OCI-M2 (cell line): ENCODE data around the gene RHBDF1.

Source experiments
- DNase-seq: peaks from one replicate; lab custom pipeline; 2025; ENCODE audit not compliant: unreplicated experiment; lab: John Stamatoyannopoulos, UW

RHBDF1 gene

DNA sequence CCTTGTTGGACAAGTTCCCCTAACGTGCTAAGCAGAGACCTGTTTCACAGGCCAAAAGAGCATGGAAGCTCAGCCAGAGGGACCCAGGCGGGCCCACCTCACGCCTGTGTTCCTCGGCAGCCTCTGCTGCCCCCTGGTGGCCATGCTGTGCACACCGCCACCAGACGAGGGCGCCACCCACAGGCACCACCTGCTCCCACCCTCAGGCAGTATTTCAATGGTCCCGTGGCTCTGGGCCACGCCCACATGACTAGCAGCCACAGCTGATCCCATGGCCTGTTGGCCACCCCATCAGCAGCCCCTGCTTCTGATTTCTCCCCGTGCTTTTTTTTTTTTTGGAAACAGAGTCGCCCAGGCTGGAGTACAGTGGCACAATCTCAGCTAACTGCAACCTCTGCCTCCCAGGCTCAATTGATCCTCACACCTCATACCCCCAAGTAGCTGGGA lies 24.5 kb upstream of the RHBDF1 start:
- DNase-seq, result no peak

DNA sequence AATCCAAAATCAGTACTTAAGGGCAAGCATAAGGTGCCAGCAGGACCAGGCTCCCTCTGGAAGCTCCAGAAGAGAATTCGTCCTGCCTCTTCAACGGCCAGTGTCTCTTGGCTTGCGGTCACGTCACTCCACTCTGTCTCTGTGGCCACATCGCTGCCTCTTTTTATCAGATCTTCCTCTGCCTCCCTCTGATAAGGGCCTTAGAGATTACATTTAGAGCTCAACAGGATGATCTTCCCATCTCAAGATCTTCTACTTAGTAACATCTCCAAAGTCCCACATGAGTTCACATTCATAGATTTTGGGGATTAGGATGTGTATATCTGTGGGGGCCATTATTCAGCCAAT lies 22.5 kb upstream of the RHBDF1 start:
- no peak for DNase-seq

DNA sequence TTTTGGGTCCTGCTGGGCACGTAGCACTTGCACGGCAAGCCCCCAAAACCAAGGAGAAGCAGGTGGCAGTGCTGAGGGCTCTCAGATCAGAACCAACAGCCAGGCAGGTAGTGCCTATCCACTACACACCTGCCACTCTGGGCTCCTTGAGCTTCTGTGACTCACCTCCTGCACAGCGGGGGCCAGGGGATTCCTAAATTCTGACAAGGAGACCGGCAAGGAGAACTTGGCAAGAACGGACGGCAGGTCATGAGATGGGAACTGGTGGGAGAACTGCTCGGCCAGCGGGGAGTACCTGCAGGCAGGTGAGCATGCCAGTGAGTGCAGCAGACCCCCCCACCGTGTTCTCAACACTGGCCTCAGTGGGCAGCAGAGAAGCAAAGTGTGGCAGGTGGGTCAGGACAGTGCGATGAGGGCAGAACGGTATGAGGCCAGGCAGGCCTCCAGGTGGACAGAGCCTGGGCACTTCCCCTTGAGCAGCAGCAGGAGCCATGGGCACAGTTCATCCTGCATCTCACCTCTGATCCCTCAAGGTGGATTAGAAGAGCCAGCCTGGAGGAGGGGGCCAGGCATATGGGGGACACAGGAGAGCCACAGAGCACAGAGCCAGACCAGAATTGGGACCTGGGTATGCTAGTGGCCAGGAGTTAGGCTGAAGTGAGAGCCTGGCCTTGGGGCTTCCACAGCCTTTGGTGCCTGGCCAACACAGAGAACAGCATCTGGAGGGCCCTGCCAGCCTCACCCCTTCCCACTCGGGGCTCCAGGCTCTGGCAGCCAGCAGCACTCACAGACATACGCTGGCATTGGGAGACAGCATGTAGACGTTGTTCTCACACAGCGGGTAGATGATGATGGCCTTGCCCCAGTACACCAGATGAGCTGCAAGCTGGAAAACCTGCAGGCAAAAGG lies 20.3 kb upstream of the RHBDF1 start:
- DNase-seq, result no peak

DNA sequence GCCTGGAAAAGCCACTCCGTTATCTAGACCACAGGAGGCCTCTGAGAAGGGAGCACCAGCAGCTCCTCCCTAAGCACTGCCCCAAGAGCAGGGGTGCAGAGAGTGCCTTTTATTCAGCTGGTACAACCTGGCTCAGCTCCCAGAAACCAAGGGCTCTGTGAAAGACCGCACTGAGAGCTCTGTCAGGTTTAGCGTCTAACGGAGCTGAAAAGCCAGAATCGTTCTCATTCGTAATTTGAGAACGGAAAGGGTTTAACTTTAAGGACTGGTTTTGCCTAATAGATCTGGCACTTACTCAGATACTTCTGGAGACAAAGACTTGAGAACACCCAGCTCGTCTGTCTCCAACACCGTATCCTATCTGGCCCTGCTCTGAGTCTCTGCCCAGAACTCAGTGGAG lies 19.1 kb upstream of the RHBDF1 start:
- no peak for DNase-seq

DNA sequence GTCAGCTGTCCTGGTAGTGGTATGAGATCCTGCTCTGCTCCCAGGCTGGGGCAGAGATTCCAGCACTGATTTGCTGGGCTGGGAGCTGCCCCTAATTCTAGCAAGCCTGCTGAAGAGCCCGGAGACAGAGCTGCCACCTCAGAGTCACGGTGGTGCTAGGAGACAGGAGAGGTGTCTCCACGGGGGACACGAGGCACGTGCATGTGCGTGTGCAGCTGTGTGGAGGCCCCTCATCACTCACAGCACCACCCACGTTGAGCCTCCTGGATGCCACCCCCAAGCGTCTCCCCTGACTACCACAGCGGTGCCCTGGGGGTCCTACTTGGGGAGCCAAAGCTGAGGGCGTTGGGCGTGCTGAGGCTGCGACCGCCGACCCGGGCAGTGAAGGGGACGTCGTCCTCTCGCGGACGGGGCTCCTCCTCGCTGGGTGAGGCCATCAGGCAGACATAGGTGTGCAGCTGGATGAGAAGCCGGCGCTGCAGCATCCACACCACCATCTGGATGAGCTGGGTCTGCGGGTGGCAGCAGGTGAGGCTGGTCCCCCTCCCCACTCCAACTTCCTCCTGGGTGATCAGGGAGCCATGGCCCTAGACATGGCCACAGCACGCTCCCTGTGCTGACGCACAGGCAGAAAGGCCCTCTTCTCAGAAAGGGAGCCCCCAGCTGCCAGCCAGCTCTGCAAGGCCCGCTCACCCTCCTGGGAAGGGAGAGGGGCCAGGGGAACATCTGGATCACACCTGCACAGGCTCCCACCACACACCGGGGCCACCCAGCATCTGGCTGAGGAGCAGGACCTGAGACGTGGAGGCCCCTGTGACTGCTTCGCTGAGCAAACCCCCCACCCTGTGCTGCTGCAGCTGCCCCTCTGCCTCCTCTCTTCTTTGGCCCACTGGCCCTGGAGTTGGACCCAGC lies 17.2 kb upstream of the RHBDF1 start:
- no peak for DNase-seq

DNA sequence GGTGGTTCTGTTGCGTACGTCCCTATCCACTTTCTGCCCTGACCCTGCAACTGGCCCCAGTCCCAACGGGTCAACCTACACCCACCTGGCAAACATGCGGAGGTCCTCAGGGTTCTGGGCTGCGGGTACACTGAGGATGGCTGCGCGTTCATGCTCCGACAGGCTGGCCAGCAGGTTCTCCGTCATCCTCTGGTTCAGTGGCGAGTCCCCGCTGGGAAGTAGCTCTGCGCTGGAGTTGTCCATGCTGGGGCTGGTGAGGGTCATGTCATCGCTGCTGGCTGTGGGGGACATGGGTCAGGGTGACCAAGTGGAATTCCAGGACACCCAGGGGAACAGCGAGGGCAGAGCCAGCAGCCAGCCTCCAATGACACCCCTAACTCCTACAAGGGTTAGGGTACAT lies 16.2 kb upstream of the RHBDF1 start:
- no peak for DNase-seq

DNA sequence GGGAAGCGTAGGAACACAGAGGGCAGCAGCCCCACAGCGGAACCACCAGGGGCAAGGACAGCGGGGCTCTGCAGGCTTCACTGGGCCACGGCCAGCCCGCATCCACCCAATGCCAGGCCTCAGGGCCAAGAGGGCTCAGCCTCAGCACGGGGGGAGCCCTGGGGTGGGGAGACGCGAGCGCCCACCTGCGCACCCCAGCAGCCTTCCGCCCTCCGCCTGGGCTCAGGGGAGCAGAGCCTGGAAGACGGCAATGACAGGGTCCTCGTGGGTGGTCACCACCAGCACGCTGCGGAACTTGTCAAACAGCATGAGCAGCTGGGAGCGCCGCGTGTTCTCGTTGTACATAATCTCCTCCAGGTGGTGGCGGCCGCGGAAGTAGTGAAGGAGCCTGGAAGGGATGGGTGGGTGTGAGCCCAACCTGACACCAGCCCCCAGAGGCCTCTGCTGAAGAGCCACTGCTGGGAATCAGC lies 14.1 kb upstream of the RHBDF1 start:
- DNase-seq, result no peak

DNA sequence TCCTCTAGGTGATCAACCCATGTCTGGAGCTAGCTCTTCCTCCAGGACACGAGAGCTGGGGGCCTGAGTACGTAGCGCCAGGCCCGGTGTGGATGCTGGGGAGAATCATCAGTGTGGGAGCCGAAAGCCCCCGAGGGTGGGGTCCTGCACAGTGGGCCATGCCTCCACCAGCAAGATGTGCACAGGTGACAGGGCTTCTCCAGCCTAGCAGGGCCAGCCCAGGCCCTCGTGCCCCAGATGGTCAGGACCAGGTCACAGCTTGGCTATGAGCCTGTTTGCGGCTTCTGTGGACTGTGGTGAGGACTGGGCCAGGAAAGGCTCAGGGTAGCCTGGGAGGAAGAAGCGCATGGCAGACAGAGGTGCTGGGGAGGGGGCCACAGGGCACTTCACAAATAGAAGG lies 13.4 kb upstream of the RHBDF1 start:
- DNase-seq, result no peak

DNA sequence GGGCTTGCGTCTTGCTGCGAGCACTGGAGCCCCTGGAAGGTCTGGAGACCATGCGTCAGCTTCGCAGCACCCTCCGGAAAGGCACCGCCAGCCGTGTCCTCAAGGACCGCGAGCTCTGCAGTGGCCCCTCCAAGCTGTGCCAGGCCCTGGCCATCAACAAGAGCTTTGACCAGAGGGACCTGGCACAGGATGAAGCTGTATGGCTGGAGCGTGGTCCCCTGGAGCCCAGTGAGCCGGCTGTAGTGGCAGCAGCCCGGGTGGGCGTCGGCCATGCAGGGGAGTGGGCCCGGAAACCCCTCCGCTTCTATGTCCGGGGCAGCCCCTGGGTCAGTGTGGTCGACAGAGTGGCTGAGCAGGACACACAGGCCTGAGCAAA lies 13.0 kb upstream of the RHBDF1 start:
- no peak for DNase-seq

DNA sequence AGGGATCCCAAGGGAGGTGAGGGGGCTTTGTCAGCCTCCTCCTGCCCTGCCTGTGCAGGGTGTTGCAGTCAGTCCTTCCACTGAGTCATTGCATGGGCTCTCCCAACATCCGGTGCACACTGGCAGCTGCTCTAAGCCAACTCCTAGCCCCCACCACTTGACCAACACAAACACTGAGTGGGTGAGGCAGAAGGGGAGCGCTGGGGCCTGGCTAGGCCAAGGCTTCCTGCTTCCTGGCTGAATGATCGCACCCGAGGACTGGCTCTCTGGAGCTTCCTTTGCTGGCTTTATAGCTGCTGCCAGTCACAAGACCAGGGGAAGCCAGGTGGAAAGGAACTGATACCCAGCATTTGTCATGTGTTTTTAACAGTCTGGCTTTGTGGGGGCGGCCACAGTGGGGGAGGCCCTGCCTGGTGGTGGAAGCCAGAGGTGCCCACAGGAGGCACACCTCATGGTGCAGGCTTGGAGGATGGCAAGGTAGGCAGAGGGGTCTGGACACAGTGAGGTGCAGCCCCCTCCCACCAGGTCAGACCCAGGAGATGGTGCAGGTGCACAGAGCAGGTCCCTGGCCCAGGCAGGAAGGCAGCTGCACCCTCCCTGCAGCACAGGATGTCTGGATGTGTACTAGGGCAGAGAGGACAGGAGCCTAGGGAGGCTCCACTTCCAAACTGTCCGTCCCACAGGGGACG lies 12.4 kb upstream of the RHBDF1 start:
- DNase-seq, result no peak

DNA sequence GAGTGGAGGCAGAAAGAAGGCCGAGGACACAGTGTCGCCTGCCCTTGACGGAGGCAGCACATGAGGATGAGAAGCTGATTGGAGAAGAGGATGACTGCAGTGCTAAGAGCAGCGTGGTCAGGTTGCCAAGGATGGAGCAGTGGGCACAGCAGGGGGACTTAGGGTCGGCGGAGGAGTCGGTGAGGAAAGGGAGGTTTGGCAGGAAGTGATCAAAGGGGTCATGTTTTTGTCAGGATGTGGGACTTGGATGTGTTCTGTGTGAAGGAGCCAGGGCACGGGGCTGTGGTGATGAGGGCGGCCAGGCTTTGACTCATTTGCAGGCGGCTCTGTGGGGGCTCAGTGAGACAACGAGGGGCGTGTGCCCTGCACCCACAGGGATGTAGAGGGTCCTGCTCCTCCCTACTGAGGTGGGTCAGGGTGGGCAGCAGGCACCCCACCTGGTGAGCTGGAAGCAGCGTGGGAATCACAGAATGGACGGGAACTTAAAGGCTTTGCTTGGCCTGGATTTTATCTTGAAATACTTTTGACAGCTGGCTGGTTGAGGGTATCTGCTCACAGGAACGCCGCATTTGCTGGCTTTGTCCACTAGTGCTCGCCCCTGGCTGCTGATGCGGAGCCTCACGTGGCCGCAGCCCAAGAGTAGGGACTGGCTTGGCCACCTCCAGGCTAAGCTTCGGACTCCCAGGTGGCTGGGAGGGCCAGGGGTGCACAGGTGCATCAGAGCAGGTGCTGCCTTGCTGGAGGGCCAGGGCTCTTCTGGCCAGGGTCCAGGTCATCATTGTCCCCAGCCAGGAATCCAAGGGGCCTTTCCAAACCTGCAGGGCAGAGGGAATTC lies 11.6 kb upstream of the RHBDF1 start:
- DNase-seq, result no peak

DNA sequence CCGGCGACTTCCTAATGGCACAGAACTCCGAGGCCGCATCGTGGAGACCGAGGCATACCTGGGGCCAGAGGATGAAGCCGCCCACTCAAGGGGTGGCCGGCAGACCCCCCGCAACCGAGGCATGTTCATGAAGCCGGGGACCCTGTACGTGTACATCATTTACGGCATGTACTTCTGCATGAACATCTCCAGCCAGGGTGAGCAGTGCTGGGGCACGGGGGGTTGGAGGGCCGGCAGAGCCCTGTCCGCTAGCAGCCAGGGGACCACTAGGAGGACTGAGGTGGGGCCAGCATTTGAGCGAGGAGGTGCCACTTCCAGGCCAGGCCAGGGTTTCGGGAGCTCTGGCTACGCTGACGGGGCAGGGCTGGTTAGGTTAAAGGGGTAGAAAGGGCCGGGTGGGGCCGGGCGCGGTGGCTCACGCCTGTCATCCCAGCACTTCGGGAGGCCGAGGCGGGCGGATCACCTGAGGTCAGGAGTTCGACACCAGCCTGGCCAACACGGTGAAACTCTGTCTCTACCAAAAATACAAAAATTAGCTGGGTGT lies 10.7 kb upstream of the RHBDF1 start:
- DNase-seq, result no peak

DNA sequence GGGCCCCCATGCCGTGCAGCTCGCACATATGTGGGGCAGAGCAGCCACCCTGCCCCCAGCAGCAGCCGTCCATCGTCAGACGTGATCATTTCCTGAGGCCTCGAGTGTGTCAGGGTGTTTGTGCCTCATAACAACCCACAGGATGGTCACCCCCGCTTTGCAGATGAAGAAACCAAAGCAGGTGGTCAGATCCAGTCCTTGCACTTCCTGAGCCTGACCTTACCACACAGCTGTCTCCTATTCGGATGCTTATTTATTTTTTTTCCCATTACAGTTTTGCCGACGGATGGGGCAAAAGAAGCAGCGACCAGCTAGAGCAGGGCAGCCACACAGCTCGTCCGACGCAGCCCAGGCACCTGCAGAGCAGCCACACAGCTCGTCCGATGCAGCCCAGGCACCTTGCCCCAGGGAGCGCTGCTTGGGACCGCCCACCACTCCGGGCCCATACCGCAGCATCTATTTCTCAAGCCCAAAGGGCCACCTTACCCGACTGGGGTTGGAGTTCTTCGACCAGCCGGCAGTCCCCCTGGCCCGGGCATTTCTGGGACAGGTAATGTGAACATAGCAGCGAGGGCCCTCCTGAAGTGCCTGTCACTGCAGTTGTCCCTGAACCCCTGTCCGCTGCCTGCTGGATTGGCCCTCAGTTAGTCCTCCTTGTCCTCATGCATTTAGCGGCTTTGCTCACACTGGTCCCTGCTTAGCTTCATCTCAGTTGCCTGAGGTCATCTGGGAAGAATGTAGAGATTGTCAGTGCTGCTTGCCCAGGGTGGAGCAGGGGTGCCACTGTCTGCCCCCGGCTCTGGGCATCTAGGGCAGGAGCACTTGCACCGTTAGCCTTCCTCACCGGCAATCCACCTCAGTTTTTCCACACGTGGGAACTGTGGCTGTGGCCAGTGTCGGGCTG lies 7.0 kb upstream of the RHBDF1 start:
- no peak for DNase-seq

DNA sequence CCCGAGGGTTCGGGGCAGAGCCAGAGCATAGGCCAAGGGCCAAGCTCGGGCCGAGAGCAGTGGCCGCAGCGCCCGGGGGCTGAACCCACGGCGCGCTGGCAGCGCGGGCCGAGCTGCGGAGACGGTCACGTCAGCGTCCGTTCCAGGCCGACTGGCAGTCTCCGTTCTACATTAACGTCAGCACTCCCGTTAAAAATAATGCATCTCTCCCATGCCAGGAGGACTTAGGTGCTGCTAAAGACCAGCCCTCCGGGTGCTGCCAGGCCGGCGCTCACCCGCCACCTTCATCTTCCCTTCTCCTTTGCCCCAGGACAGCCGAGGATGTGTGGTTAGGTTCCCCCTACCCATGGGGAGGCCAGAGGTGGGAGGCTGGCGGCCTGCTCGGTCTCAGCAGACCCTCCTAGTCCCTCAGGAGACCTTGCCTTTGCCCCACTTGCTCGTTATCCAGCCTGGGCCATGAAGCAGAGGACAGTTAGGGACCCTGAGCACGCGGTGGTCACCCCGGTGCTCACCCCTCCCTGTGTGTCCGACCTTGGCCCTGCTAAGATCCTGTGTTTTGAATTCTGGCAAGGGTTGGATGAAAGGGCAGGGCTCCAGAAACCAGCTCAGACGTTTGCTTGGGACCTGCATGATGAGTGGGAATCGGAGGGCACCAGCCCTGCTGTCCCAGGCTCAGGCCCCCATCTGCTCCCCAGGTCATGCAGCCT lies 6.2 kb upstream of the RHBDF1 start:
- no peak for DNase-seq

DNA sequence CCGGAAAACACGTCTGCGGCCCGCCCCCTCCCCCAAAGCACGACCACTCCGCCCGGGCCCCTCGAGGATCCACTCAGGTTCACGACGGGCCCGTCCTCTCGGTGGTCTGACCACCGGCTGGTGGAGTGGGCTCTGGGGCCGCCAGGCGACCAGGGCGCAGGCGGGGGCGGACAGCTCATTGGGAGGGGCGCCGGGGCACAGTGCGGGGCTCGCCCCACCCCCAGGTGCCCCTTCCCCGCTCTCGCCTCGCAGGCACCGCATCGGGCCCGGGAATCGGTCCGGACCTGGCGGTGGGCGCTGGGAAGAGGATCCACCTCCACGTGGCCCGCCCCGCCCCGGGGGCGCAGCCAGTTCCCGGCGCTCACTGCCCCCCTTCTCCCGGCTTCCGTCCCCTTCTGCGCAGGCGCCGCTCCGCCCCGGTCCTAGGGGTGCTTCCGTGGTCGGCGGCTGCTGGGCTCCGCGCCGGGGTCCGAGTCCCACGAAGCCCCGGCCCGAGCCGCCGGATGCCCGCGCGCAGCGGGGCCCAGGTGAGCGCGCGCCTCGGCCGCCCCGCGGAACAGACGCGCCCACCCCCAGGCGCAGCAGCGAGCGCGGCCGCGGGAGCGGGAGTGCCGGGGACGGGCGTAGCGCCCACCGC lies 5.5 kb upstream of the RHBDF1 start, which contains the start of gene MPG:
TSS of gene MPG (plus strand) at position 419 of the 637 bp plus-strand sequence. CDS start at position 504, 85 bp downstream.
- DNase-seq, result peak; percentile 15

DNA sequence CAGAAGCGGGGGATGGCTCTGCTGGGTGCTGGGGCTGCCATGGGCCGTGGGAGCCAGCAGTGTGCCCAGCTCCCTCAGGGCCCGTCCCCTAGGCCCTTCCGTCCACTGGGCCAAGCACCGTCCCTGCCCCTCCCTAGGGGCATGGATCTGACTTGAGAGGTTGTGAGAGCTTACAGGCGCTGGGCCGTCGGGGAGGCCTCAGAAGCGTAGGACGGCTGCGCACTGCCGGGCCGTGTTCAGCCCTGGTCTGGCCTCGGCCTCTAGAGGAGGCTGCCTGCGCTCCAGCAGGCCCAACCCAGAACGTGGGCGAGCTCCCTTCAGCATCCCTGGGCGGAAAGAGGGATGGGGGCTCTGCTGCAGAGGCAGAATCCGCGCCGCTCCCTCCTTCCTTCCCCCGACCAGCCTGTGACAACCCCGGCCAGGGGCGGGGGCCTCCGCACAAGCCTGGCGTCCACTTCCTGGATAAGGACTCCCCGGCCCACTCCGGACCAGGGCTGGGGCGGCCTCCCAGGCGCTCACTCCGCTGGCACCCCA lies 4.9 kb upstream of the RHBDF1 start:
- DNase-seq, result no peak

DNA sequence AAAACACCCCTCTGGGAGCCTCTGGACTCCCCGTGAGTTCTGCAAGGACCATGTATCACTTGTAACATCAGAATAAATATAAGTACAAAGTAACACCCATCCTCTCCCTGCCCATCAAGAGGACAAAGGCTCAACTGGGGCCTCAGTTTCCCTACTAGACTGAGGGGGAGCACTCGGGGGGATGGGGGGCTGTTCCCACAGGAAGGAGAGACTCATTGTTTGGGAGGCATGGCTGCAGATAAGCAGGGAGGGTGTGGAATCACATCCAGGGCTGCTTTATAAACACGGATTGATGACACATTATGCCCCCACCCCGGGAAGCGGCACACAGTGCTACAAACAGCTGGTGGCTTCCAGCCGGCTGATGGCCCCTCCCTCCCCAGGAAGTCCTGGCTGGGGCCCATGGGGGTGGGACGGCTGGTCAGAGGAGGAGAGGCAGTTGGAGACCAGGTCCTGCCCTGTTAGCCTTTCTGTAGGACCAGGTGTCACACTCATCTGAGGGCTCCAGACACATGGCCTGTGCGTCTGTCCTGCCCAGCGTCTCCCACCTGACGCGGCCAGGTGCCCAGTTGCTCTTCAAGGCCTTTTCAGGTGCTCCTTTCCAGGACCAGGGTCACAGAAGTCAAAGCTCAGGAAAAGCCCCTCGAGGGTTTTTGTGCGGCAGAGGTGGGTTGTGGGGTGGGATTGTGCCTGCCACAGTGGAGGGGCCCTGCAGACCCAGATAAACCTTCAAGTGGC lies 4.3 kb upstream of the RHBDF1 start:
- no peak for DNase-seq
